Esophagus squamous epithelium (tissue), 4 donors: ENCODE measurements around the gene TNIP1.

Experiments
- CTCF ChIP-seq, 6 experiments: fragments of 450-650 bp in 4 of 6; fragments of 200-600 bp in 2 of 6; sonication (generic) in 2 of 6; IDR thresholded peaks; one replicate each; pipeline ENCODE4 v1.5.1; 2016 to 2019; ENCODE audit warnings: antibody characterized with exemption in 6 of 6, mild to moderate bottlenecking in 4 of 6, moderate library complexity in 4 of 6
- POLR2A ChIP-seq, 4 donors: fragments of 450-650 bp; IDR thresholded peaks; one replicate each; pipeline ENCODE4 v1.6.1; 2017; ENCODE audit warnings: antibody characterized with exemption in 4 of 4, mild to moderate bottlenecking in 4 of 4, moderate library complexity in 3 of 4

GRCh38 chr5:151008210-151008491 lies 72.7 kb downstream of the TNIP1 start:
- TF ChIP-seq CTCF (IDR thresholded peaks at IDR 0.05) (no peak), POLR2A (IDR thresholded peaks at IDR 0.05) (no peak)
